ENCODE results near the gene SUGCT. TPM values are rescaled to one million over a fixed set of nuclear protein-coding genes. Genes with fewer than 3 reads are reported as not detected.

SUGCT gene
- total RNA-seq, 2 donors from 2014 or later: 0.74 to 1.3 TPM

GRCh38 chr7:40482845-40483244 lies 348.0 kb downstream of the SUGCT start:
- ATAC-seq: no peak
- Mint-ChIP-seq H3K9me3 (no peaks in the 10 kb centered on the region), H3K36me3 (no peaks in the 10 kb centered on the region), H3K27me3 (no peaks in the 10 kb centered on the region), H3K4me3 (no peak overlapping the region), H3K4me1 (ENCODE audit: low read depth in 2 of 2) (no peaks in the 10 kb centered on the region), H3K27ac (no peak overlapping the region)
- DNase-seq (ENCODE audit: low spot score): no peak

DNA sequence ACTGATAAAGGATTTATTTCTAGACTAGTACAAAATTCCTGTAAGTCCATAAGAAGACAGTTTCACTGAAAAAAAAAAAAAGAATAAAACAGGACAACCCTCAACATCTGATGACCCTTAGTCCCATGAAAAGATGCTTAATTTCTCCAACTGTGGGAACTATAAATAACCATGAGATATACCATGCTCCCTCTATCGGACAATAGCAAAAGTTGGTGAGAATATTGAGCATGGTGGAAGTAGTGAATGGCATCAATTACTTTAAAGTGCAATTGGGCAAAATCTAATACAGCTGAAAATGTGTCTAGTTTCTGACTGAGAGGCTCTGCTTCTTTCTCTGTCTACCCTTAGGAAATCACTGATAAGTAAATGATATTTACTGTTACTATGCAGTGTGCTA lies 348.8 kb downstream of the SUGCT start:
- ATAC-seq (no peak), DNase-seq (ENCODE audit: low spot score) (no peak)
- Mint-ChIP-seq H3K4me3 (no peak overlapping the region), H3K27me3 (no peaks in the 10 kb centered on the region), H3K4me1 (ENCODE audit: low read depth in 2 of 2) (no peaks in the 10 kb centered on the region), H3K36me3 (no peaks in the 10 kb centered on the region), H3K9me3 (no peaks in the 10 kb centered on the region), H3K27ac (no peak overlapping the region)

DNA sequence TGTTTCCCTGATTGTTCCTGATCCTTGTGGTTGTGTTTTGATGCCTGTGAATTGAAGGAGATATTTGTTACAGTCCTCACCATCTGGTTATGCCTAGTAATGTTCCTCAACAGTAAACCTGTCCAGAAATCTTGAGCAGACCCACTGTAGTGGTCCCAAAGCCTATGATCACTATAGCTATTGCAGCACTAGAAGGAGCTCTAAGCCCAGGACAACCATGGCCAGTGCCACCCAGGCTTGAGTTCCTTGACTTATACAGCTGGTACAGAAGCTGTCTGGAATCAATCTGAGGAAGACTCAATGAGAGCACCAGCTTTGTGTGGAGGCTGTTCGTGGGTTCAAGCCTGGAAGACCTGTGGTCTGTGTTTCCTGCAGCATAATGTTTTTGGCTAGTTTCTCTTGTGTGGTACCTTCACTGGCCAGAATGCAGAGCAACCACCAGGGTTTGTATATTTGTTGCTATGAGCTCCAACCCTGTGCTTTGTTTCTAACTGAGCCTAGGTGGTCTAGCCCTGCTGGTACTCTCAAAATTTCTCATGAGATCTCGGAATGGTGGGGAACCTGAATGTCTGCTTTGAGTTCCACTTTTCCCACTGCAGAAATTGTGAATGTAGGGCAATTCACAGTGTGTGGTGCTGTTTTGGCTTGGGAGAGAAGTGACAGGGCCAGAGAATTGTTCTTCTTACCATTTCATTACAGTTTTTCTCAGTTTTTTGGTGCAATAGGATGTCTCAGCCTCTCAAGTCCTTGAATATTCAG lies 355.2 kb downstream of the SUGCT start:
- H3K27ac Mint-ChIP-seq: no peak overlapping the region
- no peak for DNase-seq (ENCODE audit: low spot score)
- no peaks in the 10 kb centered on the region for H3K27me3 Mint-ChIP-seq
- ATAC-seq: no peak
- no peaks in the 10 kb centered on the region for H3K9me3 Mint-ChIP-seq
- no peak overlapping the region for H3K4me3 Mint-ChIP-seq
- H3K4me1 Mint-ChIP-seq (ENCODE audit: low read depth in 2 of 2): no peaks in the 10 kb centered on the region
- no peaks in the 10 kb centered on the region for H3K36me3 Mint-ChIP-seq

DNA sequence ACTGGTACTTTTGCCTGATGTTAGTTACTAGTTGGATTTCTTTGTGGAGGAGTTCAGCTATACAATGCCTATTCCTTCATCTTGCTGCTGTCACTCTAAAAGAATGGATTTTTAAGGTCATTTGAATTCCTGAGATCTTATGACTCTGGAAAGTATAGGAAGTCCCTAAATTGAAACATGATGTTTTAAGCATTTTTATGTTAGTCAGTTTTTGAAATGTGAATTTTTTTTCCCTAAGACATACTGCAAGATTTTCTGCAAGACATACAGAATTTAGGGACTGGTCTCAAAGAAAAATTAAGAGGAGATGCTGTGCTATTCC lies 355.8 kb downstream of the SUGCT start:
- no peak overlapping the region for H3K27ac Mint-ChIP-seq
- no peak for DNase-seq (ENCODE audit: low spot score)

GRCh38 chr7:40492946-40493345 lies 358.1 kb downstream of the SUGCT start:
- H3K4me3 Mint-ChIP-seq: no peak overlapping the region
- no peak for DNase-seq (ENCODE audit: low spot score)
- no peaks in the 10 kb centered on the region for H3K4me1 Mint-ChIP-seq (ENCODE audit: low read depth in 2 of 2)
- H3K27ac Mint-ChIP-seq: no peak overlapping the region
- H3K27me3 Mint-ChIP-seq: no peaks in the 10 kb centered on the region
- ATAC-seq: no peak
- no peaks in the 10 kb centered on the region for H3K9me3 Mint-ChIP-seq
- H3K36me3 Mint-ChIP-seq: no peaks in the 10 kb centered on the region

More for the DNA sequence above, 355.8 kb downstream of the SUGCT start:
- Mint-ChIP-seq H3K4me3 (no peak overlapping the region), H3K4me1 (ENCODE audit: low read depth in 2 of 2) (no peaks in the 10 kb centered on the region), H3K9me3 (no peaks in the 10 kb centered on the region), H3K36me3 (no peaks in the 10 kb centered on the region), H3K27me3 (no peaks in the 10 kb centered on the region)
- ATAC-seq: no peak

DNA sequence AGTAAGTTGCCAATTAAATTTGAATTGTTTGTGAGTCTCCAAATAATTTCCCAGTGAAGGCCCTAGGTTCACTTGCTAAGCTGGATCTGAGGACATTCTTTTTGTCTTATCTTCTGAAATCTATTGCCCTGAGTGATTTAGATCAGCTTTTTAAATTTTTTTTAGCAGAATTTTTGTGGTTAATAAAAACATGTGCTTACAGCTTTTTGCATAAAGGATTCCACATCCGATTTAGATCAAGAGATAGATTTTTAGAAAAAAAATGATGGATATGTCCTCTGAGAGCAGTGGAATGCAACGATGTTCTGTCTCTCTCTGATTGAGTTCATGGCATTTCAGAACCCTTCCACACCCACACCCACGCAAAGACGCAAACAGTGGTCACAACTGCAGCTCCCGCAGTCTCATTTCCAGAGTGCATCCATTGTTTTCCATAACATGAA lies 358.8 kb downstream of the SUGCT start:
- no peaks in the 10 kb centered on the region for H3K4me1 Mint-ChIP-seq (ENCODE audit: low read depth in 2 of 2)
- H3K27me3 Mint-ChIP-seq: no peaks in the 10 kb centered on the region
- no peak overlapping the region for H3K4me3 Mint-ChIP-seq
- no peak for DNase-seq (ENCODE audit: low spot score)
- H3K9me3 Mint-ChIP-seq: no peaks in the 10 kb centered on the region
- no peak overlapping the region for H3K27ac Mint-ChIP-seq
- no peaks in the 10 kb centered on the region for H3K36me3 Mint-ChIP-seq
- no peak for ATAC-seq

DNA sequence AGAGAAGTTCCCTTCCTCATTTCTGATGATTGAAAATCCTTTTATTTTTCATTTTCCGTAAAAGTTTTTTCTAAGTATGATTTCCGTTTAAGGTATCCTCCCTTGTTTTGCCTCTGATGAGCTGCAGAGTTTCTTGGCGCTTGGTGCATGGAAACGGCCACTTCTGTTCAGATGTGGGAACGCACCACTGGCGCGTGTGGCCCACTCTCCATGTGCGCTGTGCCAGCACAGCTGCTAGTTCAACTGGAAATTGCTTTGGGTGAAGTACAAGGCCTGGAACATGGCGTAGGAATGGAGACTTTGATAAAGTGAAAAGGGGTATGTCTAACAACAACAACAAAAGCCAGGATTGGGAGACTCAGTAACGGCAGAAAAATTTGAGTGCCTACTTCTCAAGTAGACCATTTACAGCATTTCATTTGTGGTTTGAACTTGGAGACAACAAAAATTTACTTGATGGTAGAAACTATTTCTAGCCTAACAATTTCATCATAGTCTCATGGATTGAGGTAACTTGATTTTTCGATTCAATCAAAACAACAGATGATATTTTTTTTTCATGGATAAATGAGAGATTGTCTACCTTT lies 364.2 kb downstream of the SUGCT start:
- DNase-seq (ENCODE audit: low spot score) (no peak), ATAC-seq (no peak)
- Mint-ChIP-seq H3K27me3 (no peaks in the 10 kb centered on the region), H3K9me3 (peaks cover 3% of the 10 kb centered on the region), H3K36me3 (no peaks in the 10 kb centered on the region), H3K27ac (no peak overlapping the region), H3K4me3 (no peak overlapping the region), H3K4me1 (ENCODE audit: low read depth in 2 of 2) (no peaks in the 10 kb centered on the region)

- no peaks in the 10 kb centered on the region for H3K36me3 Mint-ChIP-seq
- H3K4me3 Mint-ChIP-seq: no peak overlapping the region
- DNase-seq (ENCODE audit: low spot score): no peak
- H3K27ac Mint-ChIP-seq: no peak overlapping the region
- H3K4me1 Mint-ChIP-seq (ENCODE audit: low read depth in 2 of 2): no peaks in the 10 kb centered on the region
- no peaks in the 10 kb centered on the region for H3K27me3 Mint-ChIP-seq
- ATAC-seq: no peak
- H3K9me3 Mint-ChIP-seq: peaks cover 3% of the 10 kb centered on the region
Observed at GRCh38 chr7:40499718-40500117, 364.9 kb downstream of the SUGCT start.

- H3K9me3 Mint-ChIP-seq: peaks cover 3% of the 10 kb centered on the region
- H3K4me3 Mint-ChIP-seq: no peak overlapping the region
- H3K36me3 Mint-ChIP-seq: no peaks in the 10 kb centered on the region
- no peaks in the 10 kb centered on the region for H3K27me3 Mint-ChIP-seq
- DNase-seq (ENCODE audit: low spot score): no peak
- no peaks in the 10 kb centered on the region for H3K4me1 Mint-ChIP-seq (ENCODE audit: low read depth in 2 of 2)
- no peak overlapping the region for H3K27ac Mint-ChIP-seq
- no peak for ATAC-seq
Observed at GRCh38 chr7:40500219-40500618, 365.4 kb downstream of the SUGCT start.

DNA sequence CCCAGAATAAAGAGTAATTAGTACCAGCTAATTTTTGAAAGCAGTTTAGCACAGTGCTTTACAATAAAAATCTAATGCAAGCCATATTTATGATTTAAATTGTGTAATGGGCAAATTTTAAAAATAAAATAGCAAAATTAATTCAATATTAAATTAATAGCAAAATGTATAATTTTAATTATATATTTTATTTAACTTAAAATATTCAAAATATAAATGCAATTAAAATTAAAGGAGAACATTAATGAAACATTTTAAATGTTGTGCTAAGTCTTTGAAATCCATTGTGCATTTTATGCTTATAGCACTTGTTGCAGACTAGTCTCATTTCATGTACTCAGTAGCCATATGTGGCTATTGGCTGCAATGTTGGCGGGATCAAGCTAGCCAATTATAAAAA lies 367.6 kb downstream of the SUGCT start:
- Mint-ChIP-seq H3K27me3 (no peaks in the 10 kb centered on the region), H3K27ac (no peak overlapping the region), H3K9me3 (peaks cover 6% of the 10 kb centered on the region), H3K4me1 (ENCODE audit: low read depth in 2 of 2) (no peaks in the 10 kb centered on the region), H3K4me3 (no peak overlapping the region), H3K36me3 (peaks cover 5% of the 10 kb centered on the region)
- ATAC-seq (no peak), DNase-seq (ENCODE audit: low spot score) (no peak)

DNA sequence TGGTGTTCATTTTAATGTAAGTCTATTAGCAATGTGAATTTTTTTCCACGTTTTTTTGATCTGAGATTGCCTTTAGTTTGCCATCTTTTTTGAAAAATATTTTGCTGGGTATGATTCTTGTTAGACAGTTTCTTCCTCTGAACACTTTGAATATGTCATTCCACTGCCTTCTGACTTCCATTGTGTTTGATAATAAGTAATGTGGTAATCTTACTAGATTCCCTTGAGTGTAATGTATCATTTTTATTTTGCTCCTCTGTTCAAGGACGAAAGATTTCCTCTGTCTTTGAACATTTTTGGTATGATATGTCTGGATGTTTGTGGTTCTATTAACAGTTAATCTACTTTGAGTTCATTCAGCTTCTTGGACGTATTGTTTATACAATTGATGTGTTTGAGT lies 371.4 kb downstream of the SUGCT start:
- H3K4me1 Mint-ChIP-seq (ENCODE audit: low read depth in 2 of 2): no peaks in the 10 kb centered on the region
- no peak overlapping the region for H3K27ac Mint-ChIP-seq
- no peak overlapping the region for H3K4me3 Mint-ChIP-seq
- H3K36me3 Mint-ChIP-seq: peaks cover 5% of the 10 kb centered on the region
- no peaks in the 10 kb centered on the region for H3K27me3 Mint-ChIP-seq
- DNase-seq (ENCODE audit: low spot score) (no peak), ATAC-seq (no peak)
- H3K9me3 Mint-ChIP-seq: peaks cover 6% of the 10 kb centered on the region

GRCh38 chr7:40507166-40507565 lies 372.4 kb downstream of the SUGCT start:
- ATAC-seq: no peak
- H3K27me3 Mint-ChIP-seq: no peaks in the 10 kb centered on the region
- peaks cover 5% of the 10 kb centered on the region for H3K36me3 Mint-ChIP-seq
- H3K4me1 Mint-ChIP-seq (ENCODE audit: low read depth in 2 of 2): no peaks in the 10 kb centered on the region
- no peak overlapping the region for H3K4me3 Mint-ChIP-seq
- peaks cover 6% of the 10 kb centered on the region for H3K9me3 Mint-ChIP-seq
- DNase-seq (ENCODE audit: low spot score): no peak
- no peak overlapping the region for H3K27ac Mint-ChIP-seq

GRCh38 chr7:40509287-40509996 lies 374.6 kb downstream of the SUGCT start:
- H3K36me3 Mint-ChIP-seq: peaks cover 5% of the 10 kb centered on the region
- no peak overlapping the region for H3K4me3 Mint-ChIP-seq
- peaks cover 6% of the 10 kb centered on the region for H3K9me3 Mint-ChIP-seq
- no peak for DNase-seq (ENCODE audit: low spot score)
- no peak for ATAC-seq
- H3K4me1 Mint-ChIP-seq (ENCODE audit: low read depth in 2 of 2): no peaks in the 10 kb centered on the region
- no peak overlapping the region for H3K27ac Mint-ChIP-seq
- H3K27me3 Mint-ChIP-seq: no peaks in the 10 kb centered on the region

DNA sequence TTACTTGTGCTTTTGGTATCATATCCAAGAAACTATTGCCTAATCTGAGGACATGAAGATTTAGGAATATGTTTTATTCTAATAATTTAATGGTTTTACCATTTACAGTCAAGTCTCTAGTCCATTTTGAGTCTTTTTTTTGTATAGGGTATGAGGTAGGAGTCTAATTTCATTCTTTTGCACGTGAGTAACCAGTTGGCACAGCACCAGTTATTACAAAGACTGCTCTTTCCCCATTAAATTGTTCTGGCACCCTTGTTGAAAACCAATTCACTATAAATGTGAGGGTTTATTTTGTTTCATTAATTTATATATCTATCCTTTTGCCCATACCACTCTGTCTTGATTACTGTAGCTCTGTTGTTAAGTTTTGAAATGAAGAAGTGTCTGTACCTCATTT lies 381.6 kb downstream of the SUGCT start:
- Mint-ChIP-seq H3K27ac (no peak overlapping the region), H3K36me3 (no peaks in the 10 kb centered on the region), H3K9me3 (peaks cover 3% of the 10 kb centered on the region), H3K4me1 (ENCODE audit: low read depth in 2 of 2) (no peaks in the 10 kb centered on the region), H3K4me3 (no peak overlapping the region), H3K27me3 (no peaks in the 10 kb centered on the region)
- no peak for DNase-seq (ENCODE audit: low spot score)
- ATAC-seq: no peak

Measured in natural killer cell treated with Interleukin-12 subunit alpha and Interleukin-12 subunit beta and Interleukin-15 and Interleukin-18, amount 100 ng/mL, for 72 hours (primary cell).